BLaER1 treated with 17β-estradiol and CSF1 and Interleukin-3, amounts not matched to agents 10 nM and 100 nM (cell line): ENCODE data around the gene TOMT.

Experiments
- H3K27ac ChIP-seq, 11 experiments: shearing (Covaris generic); formaldehyde crosslinking; 2 replicates each; pipeline ENCODE4 v1.8.1; 2022
- H3K27me3 ChIP-seq, 11 experiments: shearing (Covaris generic); formaldehyde crosslinking; 2 replicates each; pipeline ENCODE4 v1.8.1; 2022
- H3K36me3 ChIP-seq, 11 experiments: shearing (Covaris generic); formaldehyde crosslinking; 2 replicates each; pipeline ENCODE4 v1.8.1; 2022
- H3K4me1 ChIP-seq, 10 experiments: shearing (Covaris generic); formaldehyde crosslinking; 2 replicates each; pipeline ENCODE4 v1.8.1; 2022
- H3K4me2 ChIP-seq, 11 experiments: shearing (Covaris generic); formaldehyde crosslinking; 2 replicates each; pipeline ENCODE4 v1.8.1; 2022
- H3K4me3 ChIP-seq, 10 experiments: shearing (Covaris generic); formaldehyde crosslinking; 2 replicates each; pipeline ENCODE4 v1.8.1; 2022
- H3K9ac ChIP-seq, 11 experiments: shearing (Covaris generic); formaldehyde crosslinking; 2 replicates each; pipeline ENCODE4 v1.8.1; 2022
- H3K9me3 ChIP-seq, 11 experiments: shearing (Covaris generic); formaldehyde crosslinking; replicated peaks in 1 of 11; 2 replicates each; pipeline ENCODE4 v1.8.1; 2022
- H4K20me1 ChIP-seq, 11 experiments: shearing (Covaris generic); formaldehyde crosslinking; 2 replicates each; pipeline ENCODE4 v1.8.1; 2022
- Cebpa-rat ChIP-seq, 11 experiments: shearing (Covaris generic); IDR thresholded peaks; 2 replicates each; pipeline ENCODE4 v1.8.1; 2022

Gene TOMT

DNA sequence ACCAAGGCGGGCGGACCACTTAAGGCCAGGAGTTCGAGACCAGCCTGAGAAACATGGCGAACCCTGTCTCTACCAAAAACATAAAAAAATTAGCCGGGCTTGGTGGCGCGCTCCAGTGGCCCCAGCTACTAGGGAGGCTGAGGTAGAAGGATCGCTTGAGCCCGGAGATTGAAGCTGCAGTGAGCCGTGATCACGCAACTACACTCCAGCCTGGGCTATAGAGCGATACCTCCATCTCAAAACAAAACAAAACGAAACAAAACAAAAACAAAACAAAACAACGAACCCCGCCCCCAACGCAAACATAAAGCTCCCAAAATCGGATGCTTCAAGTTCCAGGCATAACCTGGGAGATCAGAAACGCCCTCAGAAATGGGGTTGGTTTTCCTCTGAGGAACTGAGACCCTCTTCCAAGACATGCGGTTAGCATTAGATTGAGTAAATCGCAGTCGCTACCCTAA lies 24.5 kb upstream of the TOMT start:
- Histone ChIP-seq H3K4me1 (peaks cover 39 to 68% (median 48%) of the 10 kb centered on the region in 10 experiments), H3K4me2 (peak overlapping the region; percentile 74 to 94 (median 84)), H3K9me3 (no peaks in the 10 kb centered on the region), H4K20me1 (peaks cover 0 to 29% (median 8%) of the 10 kb centered on the region in 11 experiments; a peak in 8 of 22 replicates), H3K4me3 (peak overlapping the region; percentile 39 to 78 (median 70)), H3K27ac (peak overlapping the region; percentile 70 to 93 (median 84)), H3K27me3 (no peaks in the 10 kb centered on the region), H3K36me3 (peaks cover 4 to 34% (median 10%) of the 10 kb centered on the region in 11 experiments; a peak in 18 of 22 replicates), H3K9ac (peak overlapping the region; percentile 66 to 90 (median 79); a peak in 21 of 22 replicates)
- TF ChIP-seq Cebpa-rat (IDR thresholded peaks at IDR 0.05) = no peak

DNA sequence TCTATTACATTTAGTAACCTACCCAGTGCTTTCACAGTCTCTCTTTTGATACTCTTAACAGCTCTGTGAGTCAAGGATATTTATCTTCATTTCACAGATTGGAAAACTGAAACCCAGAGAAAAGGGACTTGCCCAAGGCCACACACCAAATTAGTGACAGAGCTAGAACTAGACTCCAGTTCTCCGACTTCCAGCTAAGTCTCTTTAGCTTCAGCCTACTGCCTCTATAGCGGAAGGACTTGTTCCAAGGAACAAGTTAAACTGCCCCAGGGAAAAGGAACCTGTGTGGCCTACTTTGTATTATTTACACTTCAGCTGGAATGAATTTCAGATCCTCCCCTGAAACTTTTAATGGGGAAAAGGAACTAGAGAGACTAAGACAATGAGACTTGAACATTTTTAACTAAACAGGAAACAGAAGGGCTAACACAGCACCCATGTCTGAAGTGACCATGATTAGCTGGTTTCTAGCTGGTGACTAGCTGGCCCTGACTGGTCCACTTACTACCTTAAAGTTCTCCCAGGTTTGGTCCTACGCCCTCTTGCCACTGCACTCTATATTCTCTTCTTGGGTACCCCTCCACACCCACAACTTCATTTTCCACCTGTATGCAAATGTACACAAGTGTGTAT lies 23.8 kb upstream of the TOMT start:
- peak overlapping the region in 5 of 11 experiments; percentile 66 to 84 (median 75); a peak in 7 of 22 replicates for H3K9ac ChIP-seq
- H3K27me3 ChIP-seq = no peaks in the 10 kb centered on the region
- H4K20me1 ChIP-seq = peaks cover 0 to 25% (median 8%) of the 10 kb centered on the region in 11 experiments; a peak in 8 of 22 replicates
- peak overlapping the region; percentile 6 to 94 (median 82); a peak in 21 of 22 replicates for H3K4me2 ChIP-seq
- no peak for TF ChIP-seq Cebpa-rat (IDR thresholded peaks at IDR 0.05)
- H3K4me3 ChIP-seq = no peak overlapping the region
- H3K36me3 ChIP-seq = peaks cover 0 to 30% (median 7%) of the 10 kb centered on the region in 11 experiments; a peak in 8 of 22 replicates
- H3K9me3 ChIP-seq = no peaks in the 10 kb centered on the region
- peak overlapping the region in 9 of 11 experiments; percentile 70 to 93 (median 86); a peak in 18 of 22 replicates for H3K27ac ChIP-seq
- peaks cover 39 to 65% (median 48%) of the 10 kb centered on the region in 10 experiments for H3K4me1 ChIP-seq

DNA sequence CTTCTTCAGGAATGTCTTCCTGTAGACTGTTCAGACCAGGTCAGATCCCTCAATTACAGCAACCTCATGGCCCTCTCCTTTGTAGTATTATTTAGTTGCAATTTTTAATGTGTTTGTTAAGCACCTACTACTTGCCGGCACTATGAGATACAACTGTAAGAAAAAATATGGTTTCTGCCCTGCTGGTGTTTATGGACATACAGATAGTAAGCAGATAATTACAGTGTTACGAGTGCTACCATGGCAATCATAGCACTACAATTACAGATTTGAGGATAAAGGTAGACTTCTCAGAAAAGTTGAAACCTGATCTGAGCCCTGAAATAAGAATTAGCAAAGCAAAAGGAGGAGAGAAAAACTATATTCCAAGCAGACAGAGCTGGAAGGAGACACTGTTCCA lies 22.3 kb upstream of the TOMT start:
- H3K9me3 ChIP-seq = no peaks in the 10 kb centered on the region
- no peaks in the 10 kb centered on the region for H3K27me3 ChIP-seq
- peak overlapping the region in 3 of 11 experiments; percentile 84 to 92 (median 89); a peak in 4 of 22 replicates for H3K4me2 ChIP-seq
- peaks cover 32 to 51% (median 35%) of the 10 kb centered on the region in 10 experiments for H3K4me1 ChIP-seq
- peaks cover 0 to 16% (median 8%) of the 10 kb centered on the region in 11 experiments; a peak in 8 of 22 replicates for H4K20me1 ChIP-seq
- H3K36me3 ChIP-seq = peaks cover 6 to 34% (median 13%) of the 10 kb centered on the region in 11 experiments; a peak in 19 of 22 replicates
- H3K27ac ChIP-seq = no peak overlapping the region
- no peak for TF ChIP-seq Cebpa-rat (IDR thresholded peaks at IDR 0.05)
- no peak overlapping the region for H3K9ac ChIP-seq
- H3K4me3 ChIP-seq = no peak overlapping the region

DNA sequence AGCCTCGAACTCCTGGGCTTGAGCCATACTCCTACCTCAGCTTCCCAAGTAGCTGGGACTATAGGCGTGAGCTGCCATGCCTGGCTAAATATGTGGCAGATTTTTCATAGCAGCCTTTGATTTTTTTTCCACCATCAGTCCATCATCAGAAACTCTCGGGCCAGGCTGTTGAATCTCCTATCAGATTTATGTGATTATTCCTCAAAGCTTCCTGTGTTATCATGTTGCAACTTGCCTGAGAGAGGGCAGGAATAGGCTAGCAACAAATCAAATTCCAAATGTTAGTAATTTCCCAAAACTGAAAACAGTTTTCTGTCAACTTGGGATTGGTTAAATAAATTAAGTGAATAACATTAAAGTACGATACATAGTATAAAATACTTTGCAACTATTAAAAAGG lies 21.6 kb upstream of the TOMT start:
- no peak overlapping the region for H3K27ac ChIP-seq
- peaks cover 26 to 45% (median 28%) of the 10 kb centered on the region in 10 experiments for H3K4me1 ChIP-seq
- H3K9ac ChIP-seq = no peak overlapping the region
- H3K4me3 ChIP-seq = no peak overlapping the region
- H4K20me1 ChIP-seq = peaks cover 0 to 9% (median 3%) of the 10 kb centered on the region in 11 experiments; a peak in 9 of 22 replicates
- peaks cover 11 to 40% (median 20%) of the 10 kb centered on the region in 11 experiments; a peak in 20 of 22 replicates for H3K36me3 ChIP-seq
- no peaks in the 10 kb centered on the region for H3K27me3 ChIP-seq
- no peaks in the 10 kb centered on the region for H3K9me3 ChIP-seq
- TF ChIP-seq Cebpa-rat (IDR thresholded peaks at IDR 0.05) = no peak
- no peak overlapping the region for H3K4me2 ChIP-seq

DNA sequence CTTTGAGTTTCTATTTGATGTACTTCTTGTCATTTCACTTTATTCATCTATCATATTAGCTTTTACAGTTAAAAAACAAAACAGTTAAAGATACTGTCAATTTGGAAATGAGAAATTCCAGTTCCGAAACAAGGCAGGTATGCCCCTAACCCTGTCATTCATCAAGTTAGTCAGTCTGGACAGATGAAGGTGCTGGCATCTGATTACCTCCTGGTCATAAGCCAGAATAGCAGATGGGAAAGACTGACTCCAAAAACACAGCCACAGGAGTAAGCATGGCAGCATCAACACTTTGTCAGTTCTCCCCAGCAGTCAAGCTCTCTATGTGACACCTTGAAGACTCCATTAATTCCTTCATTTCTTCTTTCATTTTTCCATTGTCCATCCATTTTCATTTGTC lies 20.8 kb upstream of the TOMT start:
- no peaks in the 10 kb centered on the region for H3K27me3 ChIP-seq
- peaks cover 19 to 37% (median 22%) of the 10 kb centered on the region in 10 experiments for H3K4me1 ChIP-seq
- peaks cover 20 to 49% (median 28%) of the 10 kb centered on the region in 11 experiments; a peak in 21 of 22 replicates for H3K36me3 ChIP-seq
- H3K27ac ChIP-seq = no peak overlapping the region
- no peak overlapping the region for H3K9ac ChIP-seq
- no peaks in the 10 kb centered on the region for H3K9me3 ChIP-seq
- H3K4me2 ChIP-seq = no peak overlapping the region
- no peak for TF ChIP-seq Cebpa-rat (IDR thresholded peaks at IDR 0.05)
- peaks cover 0 to under 1% (median 0%) of the 10 kb centered on the region in 11 experiments; a peak in 2 of 22 replicates for H4K20me1 ChIP-seq
- no peak overlapping the region for H3K4me3 ChIP-seq

DNA sequence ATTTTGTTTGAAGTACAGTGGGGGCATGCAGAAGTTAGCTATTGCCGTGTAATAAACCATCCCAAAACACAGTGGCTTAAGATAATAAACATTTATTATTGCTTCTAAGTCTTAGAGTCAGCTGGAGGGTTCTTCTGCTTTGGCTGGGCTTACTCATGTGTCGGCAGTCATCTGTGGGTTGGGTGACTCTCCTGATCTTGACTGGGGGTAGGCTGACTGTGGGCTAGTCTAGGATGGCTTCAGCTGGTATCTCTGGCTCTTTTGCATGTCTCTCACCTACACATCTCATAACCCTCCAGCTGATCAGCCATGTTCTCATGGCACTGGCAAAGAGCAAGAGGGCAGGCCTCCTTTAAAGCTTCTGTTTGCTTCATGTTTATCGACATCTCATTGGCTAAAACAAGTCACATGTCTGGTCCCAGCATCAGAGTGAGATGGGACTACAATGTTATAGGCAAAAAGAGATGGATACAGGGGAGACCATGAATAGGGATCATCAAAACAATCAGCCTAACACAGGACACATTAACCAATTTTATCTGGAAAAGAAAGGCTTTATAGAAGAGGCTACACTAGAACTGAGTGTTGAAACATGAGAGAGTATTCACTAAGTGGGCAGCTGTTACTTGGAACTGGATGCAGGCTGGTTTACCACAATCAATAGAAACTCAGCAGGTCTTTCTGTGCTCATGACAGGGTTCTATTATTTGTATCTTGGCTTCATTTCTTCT lies 19.9 kb upstream of the TOMT start:
- peaks cover 19 to 42% (median 22%) of the 10 kb centered on the region in 10 experiments for H3K4me1 ChIP-seq
- H3K9ac ChIP-seq = no peak overlapping the region
- H3K27me3 ChIP-seq = no peaks in the 10 kb centered on the region
- no peaks in the 10 kb centered on the region; a peak in 2 of 22 replicates for H4K20me1 ChIP-seq
- no peak for TF ChIP-seq Cebpa-rat (IDR thresholded peaks at IDR 0.05)
- no peaks in the 10 kb centered on the region for H3K9me3 ChIP-seq
- peaks cover 27 to 57% (median 37%) of the 10 kb centered on the region in 11 experiments; a peak in 21 of 22 replicates for H3K36me3 ChIP-seq
- H3K4me2 ChIP-seq = no peak overlapping the region
- H3K27ac ChIP-seq = no peak overlapping the region
- no peak overlapping the region for H3K4me3 ChIP-seq

DNA sequence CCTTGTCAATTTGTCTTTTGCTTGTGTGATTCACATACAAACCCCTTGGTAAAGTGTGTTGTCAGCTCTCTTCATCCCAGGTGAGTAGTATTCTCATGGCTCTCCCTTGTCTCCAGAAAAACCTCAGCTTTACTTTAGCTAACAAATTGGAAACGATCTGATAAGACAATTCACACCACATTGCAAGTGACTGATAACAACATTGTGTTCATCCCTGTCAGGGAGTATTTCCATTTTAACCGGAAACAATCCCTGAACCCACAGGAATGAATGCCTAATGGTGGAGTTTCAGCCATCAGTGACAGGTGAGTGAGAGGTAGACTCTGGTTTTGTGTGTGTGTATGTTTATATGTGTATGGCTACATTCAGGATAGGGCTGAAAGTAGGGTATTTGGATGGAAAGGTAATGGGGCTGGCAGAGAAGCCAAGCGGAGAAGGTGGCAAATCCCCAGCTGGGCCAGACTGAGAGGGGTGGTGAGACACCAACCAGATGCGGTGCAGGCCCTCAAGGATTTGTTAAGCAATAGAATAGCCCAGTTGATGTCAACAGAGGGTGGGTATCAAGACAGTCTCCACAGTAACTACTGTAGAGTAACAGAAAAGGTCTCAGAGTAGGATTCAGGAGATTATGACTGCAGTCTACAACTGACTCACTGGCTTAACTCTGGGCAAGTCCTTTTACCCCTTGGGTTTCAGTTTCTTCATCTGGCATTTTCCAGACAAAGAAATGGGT lies 17.5 kb upstream of the TOMT start:
- no peaks in the 10 kb centered on the region for H3K27me3 ChIP-seq
- H4K20me1 ChIP-seq = no peaks in the 10 kb centered on the region; a peak in 2 of 22 replicates
- H3K4me1 ChIP-seq = peaks cover 7 to 42% (median 12%) of the 10 kb centered on the region in 10 experiments; a peak in 19 of 20 replicates
- H3K36me3 ChIP-seq = peaks cover 30 to 61% (median 41%) of the 10 kb centered on the region in 11 experiments; a peak in 21 of 22 replicates
- H3K9ac ChIP-seq = peak overlapping the region in 3 of 11 experiments; percentile 2 to 42 (median 28); a peak in 2 of 22 replicates
- H3K4me3 ChIP-seq = no peak overlapping the region
- H3K4me2 ChIP-seq = no peak overlapping the region
- TF ChIP-seq Cebpa-rat (IDR thresholded peaks at IDR 0.05) = no peak
- H3K9me3 ChIP-seq = no peaks in the 10 kb centered on the region
- H3K27ac ChIP-seq = no peak overlapping the region

DNA sequence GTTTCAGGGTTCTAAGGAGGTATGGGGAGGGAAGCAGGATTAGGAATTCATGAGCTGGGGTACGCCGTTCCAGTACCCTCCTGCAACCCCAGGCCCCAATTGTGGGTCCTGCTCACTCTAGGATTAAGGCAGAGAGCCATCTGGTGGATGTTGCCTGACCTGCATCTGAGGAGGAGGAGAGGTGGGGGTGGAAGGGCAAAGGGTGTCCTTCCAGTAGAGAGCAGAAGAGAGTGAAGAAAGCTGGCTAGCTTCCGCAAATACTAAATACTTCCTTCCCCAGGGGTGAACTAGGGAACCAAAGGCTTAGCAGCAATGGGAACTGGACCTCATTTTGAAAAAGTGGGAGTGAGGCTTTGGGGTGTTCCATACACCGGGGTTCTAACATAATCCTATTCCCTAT lies 14.4 kb upstream of the TOMT start:
- H3K4me1 ChIP-seq = peaks cover 7 to 38% (median 12%) of the 10 kb centered on the region in 10 experiments; a peak in 19 of 20 replicates
- no peaks in the 10 kb centered on the region for H3K9me3 ChIP-seq
- no peak overlapping the region for H3K4me3 ChIP-seq
- no peak for TF ChIP-seq Cebpa-rat (IDR thresholded peaks at IDR 0.05)
- peaks cover 0 to 9% (median 0%) of the 10 kb centered on the region in 11 experiments; a peak in 2 of 22 replicates for H4K20me1 ChIP-seq
- peak overlapping the region; percentile 18 to 83 (median 49); a peak in 21 of 22 replicates for H3K4me2 ChIP-seq
- peak overlapping the region in 5 of 11 experiments; percentile 9 to 35 (median 15); a peak in 4 of 22 replicates for H3K9ac ChIP-seq
- no peaks in the 10 kb centered on the region for H3K27me3 ChIP-seq
- peak overlapping the region; percentile 44 to 60 (median 52); a peak in 19 of 22 replicates for H3K27ac ChIP-seq
- peaks cover 55 to 77% (median 65%) of the 10 kb centered on the region in 11 experiments for H3K36me3 ChIP-seq
